Activated CD4-positive, alpha-beta T cell treated with anti-CD3 and anti-CD28 coated beads for 48 hours (primary cell): ENCODE results near the gene NPAS2.

Source experiments
- DNase-seq: peaks from one replicate; pipeline ENCODE4 v3.0.0-alpha.2; 2020

Gene NPAS2

DNA sequence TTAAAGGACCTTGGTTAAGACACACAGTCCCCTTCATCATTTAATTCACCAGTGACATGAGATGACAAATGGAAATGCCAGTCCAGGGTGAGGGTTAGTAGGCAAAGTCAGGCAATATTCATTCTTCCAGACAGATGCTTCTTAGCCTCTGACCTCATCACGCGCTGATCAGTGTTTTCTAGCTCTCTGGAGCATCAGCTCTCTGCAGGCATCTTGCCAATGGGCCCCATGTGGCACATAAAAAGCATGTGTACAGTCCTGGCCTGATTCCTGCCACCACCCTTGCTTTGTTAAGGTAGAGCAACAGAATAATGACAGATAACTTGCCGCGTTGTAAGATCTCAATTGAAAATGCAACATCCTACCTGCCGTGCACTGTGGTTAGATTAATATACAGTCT, 20.3 kb upstream of the NPAS2 start:
- no peak for DNase-seq

DNA sequence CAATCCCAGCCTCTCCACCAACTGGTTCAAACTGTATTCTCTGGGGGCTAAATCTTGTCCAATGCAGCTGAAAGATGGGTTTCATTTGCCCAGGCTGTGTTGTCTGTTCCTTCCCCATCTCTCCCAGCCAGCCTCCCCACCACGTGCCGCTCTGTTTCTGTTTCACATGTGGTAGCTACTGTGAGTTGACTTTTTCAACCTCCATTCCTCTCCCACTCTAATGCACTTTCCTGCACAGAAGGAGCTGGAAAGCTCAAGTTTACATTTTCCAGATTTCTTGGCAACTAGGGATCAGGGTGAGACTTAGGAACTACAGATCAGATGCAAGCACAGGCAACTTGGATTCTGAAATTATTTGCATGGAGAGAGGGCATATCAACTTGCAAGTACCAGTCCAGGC, 19.0 kb upstream of the NPAS2 start:
- DNase-seq = no peak

DNA sequence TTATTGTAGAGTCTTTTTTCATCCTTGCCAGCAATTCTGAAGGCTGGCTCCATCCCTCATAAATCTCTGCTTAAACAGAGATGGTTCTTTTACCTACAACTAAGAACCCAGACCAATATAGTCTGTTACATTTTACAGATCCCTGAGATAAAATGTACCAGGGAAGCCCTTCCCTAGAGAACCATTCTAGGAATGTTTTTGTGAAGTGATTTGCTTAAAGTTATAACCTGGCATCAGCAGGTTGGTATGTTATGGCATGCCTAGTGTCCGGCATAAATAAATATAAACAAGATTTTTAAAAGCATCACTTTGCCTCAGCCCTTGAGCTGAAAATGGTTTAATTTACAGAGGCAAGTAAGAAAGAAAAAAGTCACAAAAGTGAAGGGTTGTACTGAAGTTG, 18.5 kb upstream of the NPAS2 start:
- no peak for DNase-seq

DNA sequence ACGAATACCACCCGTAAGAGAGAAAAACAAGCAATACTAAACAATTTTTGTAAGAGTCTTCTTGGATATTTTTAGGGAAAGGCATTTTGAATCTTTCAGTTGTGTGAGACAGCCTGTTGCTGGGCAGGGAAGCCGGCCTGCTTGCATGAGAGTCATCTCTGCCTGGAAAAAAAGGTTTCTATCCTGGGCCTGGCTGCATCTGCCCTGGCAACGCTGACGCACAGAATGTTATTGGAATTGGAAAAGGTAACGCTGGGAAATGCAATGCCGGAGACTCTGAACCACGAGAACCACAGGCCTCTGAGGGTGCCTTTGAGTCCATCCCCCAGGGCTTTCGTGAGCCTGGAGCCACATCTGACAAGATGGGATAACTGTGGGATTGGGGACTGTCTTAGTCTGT, 17.9 kb upstream of the NPAS2 start:
- no peak for DNase-seq

DNA sequence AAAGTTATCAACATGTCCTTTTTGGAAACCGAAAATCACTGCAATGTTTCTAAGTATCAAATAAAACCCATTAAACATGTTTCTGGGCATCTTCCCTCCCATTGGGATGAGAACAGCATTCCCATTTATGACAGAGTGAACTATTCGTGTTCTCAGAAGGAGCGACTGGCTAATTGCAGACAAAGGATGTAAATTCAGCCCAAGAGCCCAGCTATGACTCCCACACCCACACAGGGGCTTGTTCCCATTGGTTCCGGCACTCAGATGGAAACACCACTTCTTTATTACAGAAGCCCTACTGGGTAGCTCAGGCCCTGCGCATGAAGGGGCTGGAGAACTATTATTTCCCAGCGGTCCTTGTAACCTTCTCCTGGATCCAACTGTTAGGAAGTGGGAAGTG, 16.6 kb upstream of the NPAS2 start:
- no peak for DNase-seq

DNA sequence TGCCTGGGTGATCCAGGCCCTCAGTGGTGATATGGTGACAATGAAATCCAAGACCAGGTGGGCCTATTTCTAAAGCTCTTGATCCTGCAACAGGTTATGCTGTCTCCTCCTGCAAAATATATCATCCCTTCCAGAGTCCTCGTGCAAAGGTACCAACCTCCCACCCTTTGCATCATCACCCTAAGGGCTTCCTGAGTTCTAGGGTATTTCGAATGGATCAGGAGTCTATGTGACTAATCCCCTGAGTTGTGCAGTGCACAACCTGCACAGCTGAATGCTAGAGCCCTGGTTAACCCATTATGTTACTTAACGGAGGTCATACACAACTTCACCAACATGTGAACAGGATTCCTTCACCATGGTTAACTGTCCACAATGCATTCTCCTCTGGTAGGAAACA, 13.4 kb upstream of the NPAS2 start:
- DNase-seq = no peak

DNA sequence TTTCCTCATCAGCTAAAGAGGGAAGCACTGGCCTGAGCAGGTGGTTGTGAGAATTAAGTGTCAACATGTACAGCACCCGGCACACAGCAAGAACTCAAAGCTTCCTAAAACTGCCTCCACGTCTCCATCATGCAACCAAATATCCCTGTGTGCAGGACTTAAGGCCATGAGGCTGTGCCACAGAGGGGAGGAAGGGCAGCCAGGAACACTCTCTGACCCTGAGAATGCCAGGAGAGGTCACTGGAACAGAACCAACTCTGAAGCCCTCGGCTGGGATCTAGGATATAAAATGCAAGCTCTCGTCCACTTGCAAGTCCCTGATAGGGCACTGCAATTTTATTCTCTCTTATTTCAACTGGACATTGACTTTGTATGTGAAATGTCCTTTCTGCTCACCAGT, 12.2 kb upstream of the NPAS2 start:
- no peak for DNase-seq

DNA sequence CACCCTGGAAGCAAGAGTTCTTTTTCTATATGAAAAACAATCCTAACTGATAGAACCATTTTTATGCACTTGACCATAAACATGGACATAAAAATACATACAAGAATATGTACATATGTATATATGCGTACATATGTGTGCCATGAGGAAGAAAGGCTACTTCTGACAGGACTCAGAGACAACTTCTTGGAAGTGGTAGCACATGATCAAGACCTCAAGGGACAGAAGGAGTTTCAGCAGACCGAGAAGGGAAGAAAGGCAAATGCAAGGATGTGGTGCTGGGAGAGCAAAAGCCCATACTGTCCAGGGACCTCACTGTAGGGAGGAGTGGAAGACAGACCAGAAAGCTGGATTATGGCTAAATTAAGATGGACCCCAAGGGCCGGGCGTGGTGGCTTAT, 11.4 kb upstream of the NPAS2 start:
- no peak for DNase-seq

DNA sequence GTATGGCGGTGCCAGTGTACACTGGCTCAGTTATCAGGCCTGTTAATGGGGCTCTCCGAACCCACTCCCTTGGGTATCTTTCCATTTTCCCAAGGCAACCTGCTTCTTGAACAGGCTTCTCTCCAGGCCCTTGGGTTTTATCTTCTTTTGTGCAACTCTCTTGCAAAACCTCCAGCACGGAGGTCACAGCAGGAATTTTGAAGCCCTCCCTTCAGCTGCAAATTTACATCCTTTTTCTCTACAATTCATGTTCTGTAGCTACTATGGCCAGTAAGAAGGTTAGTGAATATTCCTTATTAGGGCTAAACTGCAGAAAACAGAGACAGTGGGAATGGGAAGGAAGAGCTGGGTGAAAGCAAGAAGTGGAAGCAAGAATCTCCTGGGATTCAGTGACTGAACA, 10.4 kb upstream of the NPAS2 start:
- no peak for DNase-seq

DNA sequence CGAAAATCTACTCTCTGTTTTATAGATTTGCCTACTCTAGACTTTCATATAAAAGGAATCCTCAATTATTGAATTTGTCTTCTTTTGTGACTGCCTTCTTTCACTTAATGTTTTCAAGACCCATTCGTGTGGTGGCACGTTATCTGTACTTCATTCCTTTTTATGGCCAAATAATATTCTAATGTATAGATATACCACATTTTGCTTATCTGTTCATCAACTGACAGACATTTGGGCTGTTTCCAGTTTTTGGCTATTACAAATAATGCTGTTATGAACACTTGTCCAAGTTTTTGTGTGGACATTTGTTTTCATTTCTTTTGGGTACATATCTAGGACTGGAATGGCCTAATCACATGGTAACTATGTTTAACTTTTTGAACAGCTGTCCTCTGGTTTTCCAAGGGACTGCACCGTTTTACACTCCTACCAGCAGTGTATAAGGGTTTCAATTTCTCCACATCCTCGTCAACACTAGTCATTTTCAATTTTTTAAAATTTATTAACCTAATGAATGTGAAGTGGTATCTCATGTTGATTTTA, 9.3 kb upstream of the NPAS2 start:
- no peak for DNase-seq

DNA sequence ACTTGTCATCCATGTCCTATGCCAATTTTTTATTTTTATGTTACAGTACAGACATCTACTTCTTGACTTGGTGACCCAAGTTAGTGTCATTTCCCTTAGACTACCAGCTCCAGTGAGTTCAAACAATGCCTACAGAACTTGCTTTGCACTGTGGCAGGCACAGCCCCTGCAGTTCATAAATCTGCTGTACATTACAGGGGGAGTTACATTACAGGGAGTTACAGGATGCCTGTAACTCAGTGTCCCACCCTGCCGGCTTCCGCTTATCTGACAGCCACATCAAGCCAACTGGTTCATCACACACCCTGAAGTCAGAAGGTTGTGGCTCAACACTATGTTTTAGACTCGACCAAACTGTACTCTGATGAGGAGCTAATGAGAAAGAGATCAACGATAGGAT, 7.8 kb upstream of the NPAS2 start:
- no peak for DNase-seq

DNA sequence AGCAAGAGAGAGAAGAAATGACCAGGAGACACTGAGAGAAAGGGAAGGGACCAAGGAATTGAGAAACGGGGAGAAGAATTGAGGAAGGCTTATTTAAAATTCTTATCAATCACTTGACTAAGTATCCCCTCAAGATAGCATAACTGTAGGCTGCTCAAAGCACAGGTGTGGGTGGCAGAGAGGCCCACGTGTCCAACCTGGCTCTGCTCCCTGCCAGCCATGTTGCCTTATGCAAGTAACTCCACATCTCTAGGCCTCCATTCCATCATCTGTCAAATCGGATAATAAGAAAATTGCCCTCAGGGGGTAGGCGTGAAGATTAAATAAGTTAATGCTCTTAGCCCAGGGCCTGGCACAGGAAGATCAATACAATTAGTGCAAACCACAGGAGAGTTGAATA, 7.4 kb upstream of the NPAS2 start:
- no peak for DNase-seq

DNA sequence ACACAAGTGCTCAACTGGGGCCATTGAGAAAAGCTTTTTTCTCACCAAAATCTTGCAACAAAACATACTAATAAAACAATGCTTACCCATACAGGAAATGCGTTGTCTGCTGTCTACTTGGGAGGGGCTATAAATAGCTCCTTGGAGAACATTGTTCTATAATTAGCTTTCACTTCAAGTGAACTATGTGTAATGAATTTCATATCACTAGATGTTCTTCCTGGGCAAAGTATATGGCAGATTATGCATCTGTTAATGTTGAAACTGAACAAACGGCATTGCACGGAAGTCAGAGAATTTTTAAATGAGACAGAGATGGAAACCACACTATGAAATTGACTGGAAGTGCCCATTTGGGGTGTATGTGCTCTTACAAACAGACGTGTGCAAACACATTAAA, 6.4 kb upstream of the NPAS2 start:
- no peak for DNase-seq

DNA sequence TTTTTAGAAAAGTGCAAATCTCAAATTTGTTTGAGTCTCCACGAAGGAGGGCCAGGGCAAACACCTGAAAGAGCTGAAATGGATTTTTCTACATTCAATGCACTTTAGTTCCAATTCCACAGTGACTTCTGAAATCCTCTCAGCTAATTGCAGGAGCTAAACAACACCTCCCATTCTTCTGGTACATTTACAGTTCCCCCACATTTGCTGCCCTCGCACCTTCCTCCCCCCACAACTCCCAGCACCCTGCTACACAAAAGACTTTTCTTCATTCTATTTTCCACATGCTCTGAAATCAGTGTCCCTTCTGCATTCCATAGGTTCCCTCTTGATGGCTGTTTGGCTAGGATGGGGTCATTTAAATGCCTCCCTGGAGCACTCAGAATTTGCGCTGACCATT, 5.9 kb upstream of the NPAS2 start:
- no peak for DNase-seq

DNA sequence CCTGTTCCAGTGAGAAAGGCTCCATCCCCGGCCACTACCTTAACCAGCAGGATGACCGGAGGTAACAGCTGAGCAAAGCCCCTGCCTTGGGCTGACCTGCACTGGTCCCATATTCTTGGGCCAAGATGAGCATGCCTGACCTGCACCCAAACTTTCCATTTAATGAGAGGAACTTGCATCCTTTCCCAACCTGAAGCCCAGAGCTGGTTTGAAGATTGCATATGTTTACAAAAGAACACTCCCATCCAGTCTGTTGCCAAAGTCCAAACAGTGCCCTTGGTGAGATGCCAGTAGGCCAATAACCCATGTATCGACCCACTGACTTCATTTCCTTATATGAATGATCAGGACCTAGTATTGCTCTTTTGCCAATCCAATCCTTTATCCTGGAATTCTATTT, 5.5 kb upstream of the NPAS2 start:
- DNase-seq = no peak

DNA sequence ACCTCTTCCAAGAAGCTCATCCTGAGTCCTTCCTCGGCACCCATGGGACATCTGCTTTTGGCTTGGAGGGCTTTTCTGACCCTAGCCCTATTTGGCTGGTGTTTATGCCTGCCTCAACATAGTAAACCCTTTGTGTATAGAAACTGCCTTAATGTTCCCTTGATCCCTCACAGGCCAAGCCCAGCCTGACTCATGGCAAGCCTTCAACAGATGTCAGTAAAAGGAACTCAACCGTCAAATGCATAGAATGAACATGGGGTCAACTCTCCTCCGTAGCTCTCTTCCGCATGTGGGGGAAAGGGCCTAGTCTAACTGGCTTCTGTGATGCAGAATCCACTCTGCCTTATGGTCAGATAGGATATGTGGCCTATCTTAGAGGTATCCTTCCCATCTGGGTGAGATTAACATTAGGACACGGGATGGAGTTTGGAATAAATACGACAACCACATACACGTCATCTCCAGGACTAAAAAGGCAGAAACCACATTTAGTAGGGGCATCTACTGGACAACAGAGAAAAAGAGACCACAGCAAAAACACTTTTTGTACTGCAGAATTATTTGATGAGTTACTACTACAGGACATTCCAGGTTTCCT, 2.5 kb upstream of the NPAS2 start:
- DNase-seq = no peak

DNA sequence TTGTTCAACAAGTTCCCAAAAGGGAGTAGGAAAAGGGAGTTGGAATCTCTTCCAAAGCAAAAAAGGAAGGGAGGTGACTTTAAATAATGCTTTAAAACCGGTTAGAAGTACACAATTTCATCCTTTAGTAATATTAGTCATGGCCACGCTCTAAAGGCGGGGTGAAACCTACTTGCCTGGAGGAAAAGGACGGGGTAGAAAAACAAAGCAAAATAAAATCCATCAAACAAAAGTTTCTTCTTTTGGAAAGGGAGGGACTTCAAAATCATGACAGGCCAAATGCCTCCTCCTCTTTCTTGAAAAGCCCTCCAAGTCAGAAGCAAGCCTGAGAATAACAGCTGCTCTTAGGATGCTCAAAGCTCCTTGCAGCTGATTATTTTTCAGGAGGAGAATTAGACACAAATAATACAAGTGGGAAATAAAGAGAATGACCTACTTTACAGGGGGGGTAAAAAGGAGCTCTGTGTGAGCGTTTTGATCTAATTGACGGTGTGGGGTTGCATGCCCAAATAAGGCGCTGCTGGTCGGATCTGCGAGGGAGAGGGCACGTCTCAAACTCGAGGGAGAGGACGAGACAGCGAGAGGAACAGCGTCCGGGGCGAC, 1.8 kb upstream of the NPAS2 start:
- no peak for DNase-seq

DNA sequence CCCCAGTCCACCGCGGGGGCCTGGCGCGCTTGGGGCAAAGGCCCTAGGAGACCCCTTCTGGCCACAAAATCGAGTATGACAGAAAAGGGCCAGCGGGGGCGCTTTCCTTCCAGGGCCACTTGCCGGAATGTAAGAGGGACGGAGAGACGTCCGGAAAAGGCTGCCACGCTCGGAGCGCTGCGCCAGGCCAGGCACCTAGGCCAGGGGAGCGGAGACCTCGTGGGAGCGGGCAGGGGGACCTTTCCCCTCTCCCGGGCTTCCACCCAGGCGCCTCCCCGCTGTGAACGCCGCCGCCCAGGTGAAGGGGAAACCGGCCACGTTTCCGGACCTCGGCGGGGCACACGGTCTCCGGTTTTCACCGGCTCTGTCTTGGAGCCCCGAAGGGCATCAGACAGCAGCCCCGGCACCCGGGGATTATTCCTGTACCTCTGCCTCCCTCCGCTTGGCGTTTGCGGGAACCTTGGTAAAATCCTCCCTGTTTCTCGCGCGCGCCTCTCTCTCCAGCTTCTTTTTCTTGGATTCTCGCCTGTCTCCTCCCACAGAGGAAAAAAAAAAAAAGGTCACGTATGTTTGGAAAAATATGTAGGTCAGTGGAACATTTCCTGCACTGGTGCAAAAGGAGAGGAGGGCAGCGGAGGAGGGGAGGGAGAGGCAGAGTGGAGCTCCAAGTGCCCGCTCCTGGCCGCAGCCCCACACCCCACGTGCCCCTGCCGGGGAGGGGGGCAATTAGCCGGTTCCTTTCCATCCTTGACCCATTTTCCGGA, 1.2 kb upstream of the NPAS2 start:
- peak; percentile 34 for DNase-seq

DNA sequence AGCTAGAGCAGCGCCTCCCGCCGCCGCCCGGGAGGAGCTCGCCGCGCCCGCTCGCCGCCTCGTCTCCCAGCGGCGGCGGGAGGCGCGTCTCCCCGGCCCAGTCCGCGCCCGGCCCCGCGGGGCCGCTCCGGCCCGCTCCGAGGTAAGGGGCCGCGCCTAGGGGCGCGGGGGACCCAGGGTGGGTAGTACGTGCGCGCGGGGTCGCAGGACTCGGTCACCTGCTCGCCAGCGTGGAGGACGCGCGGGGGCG, 259 bp downstream of the NPAS2 start:
- DNase-seq = no peak

DNA sequence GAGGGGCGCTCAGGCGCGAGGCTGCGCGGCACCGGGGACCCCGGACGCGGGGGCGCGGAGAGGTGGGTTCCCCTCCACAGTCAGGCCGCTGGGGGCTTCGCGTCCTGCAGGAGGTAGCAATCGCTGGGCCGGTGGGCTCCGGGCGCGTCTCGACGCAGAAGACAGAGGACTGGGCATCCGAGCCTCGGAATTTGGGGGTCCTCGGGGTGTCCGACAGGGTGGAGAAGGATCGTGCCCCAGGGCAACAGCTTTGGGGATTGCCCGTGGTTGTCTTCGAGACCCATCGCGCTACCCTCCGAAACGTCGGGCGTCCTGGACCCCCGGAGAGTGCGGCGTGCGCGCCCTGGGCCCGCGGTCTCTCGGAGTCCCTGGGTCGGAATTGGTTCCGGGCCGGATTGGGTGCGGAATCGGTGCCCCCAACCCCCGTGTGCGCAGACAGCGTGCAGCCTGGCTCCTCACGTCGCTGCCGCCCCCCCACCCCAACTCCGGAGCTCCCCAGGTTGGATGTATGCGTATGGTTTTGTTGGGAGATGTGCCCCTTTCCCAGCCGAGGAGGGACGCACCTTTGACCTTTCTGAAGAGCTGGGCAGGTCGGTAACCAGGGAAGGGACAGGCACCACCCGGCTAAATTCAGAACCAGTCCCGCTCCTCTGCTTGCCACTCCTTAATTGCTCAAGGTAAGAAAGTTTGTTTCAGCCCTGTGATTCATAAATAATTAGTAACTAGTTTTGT, 750 bp downstream of the NPAS2 start:
- peak; percentile 7 for DNase-seq

DNA sequence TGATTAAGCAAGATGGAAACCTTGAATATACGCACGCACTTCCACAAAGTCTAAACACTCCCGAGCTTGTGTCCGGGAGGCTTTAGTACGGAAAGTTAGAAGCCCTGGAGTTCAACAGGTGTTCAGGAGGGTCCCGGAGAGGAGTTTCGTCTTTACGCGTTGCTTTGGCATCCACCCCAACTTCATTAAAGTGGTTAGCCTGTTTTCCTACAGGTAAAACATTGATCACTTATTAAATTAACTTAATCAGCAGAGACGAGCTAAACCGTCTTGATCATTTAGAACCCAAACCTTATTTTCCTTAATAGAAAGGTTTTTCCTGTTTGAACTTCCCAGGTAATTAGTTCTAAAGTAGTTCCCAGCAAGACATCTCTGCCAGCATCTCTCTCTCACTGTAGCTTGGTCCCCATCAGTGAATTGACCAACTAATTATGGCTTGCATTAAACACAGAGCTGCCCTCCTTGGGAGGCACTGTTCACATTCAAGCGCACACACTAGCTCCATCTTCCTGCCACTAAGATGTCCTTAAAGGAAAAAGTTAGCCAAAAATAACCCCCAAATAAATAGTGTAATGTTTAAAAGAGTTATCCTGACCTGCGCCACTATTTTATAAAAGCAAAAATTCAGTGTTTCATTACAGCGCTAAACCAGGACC, 1.4 kb downstream of the NPAS2 start:
- no peak for DNase-seq

DNA sequence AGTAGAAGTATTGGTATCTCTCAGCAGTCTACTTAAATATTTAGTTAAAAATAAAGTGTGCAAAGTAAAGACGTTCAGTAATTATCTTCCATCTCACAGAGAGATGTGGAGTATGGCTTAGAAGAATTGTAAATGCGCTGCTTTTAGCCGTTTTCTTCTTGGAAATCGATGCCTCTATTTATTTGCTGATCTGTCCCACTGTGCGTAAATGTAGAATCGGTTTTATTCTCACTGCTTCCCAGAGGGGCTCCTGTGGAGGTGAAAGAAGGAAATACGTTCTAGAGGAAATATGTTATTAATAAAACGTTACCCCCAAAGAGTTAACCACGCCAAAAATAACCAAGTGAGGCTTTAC, 1.9 kb downstream of the NPAS2 start:
- DNase-seq = no peak

DNA sequence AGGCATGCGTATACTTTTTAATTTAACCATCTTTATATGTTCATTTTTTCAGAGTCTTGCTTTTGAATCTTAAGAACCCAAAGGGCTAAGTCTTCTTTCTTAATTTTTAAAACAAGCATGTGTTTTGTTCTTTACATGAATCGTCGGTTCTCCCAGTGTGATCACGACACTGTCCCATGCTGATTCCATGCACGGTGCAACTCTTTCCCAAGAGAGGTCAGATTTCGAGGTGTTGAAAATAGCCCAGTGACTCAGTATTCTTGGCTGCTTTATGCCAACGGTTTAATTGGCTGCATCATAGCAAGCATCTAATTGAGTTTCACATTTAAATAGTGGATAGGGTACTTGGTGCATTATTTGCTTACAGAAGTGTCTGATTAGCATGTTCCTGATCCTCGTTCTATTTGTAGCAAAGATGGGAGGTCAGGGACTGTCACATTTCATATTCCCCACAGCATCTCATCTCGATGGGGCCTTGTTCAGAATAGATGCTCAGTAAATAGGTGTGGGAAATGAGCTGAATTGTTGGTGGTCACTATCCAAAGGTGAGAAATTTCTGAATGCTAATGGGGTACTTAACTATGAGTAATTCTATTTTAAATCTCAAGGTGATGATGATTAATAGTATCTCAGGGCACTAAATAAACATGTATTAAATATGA, 2.8 kb downstream of the NPAS2 start:
- no peak for DNase-seq
